HepG2 (cell line): ENCODE measurements around the gene TOR2A. TPM values are rescaled to one million over a fixed set of nuclear protein-coding genes. Genes with fewer than 3 reads are reported as not detected.

Experiments used
- BATF2 ChIP-seq: sonication (generic); formaldehyde crosslinking; IDR thresholded peaks from 2 replicates; pipeline ENCODE4 v1.8.0; 2022; ENCODE audit warnings: mild to moderate bottlenecking, missing genetic modification reagents, moderate library complexity
- BRF2 ChIP-seq: sonication (generic); formaldehyde crosslinking; IDR thresholded peaks from 2 replicates; pipeline ENCODE4 v1.8.1; 2022; ENCODE audit warnings: mild to moderate bottlenecking, missing genetic modification reagents
- CREB1 ChIP-seq, 2 experiments: fragments of 450-650 bp in 1 of 2; IDR thresholded peaks; 2 replicates each; pipeline ENCODE4 v1.6.1; 2016 to 2017; ENCODE audit warnings: control low read depth in 1 of 2, mild to moderate bottlenecking in 1 of 2, missing compliant biosample characterization in 1 of 2, missing genetic modification characterization in 1 of 2
- DMTF1 ChIP-seq: sonication (generic); formaldehyde crosslinking; IDR thresholded peaks from 2 replicates; pipeline ENCODE4 v1.4.0; 2020; ENCODE audit warnings: mild to moderate bottlenecking, missing genetic modification reagents
- EZH2 ChIP-seq: conservative IDR thresholded peaks from 2 replicates; pipeline ENCODE4 v1.6.1; 2012; ENCODE audit warnings: mild to moderate bottlenecking, low read depth, low read length, moderate library complexity
- KMT2B ChIP-seq: IDR thresholded peaks from 2 replicates; pipeline ENCODE4 v1.6.1; 2016; ENCODE audit warnings: missing genetic modification reagents, missing compliant biosample characterization
- NFKBIZ ChIP-seq: IDR thresholded peaks from 2 replicates; pipeline ENCODE4 v1.6.1; 2018; ENCODE audit warnings: missing genetic modification reagents, missing compliant biosample characterization
- PREB ChIP-seq: sonication (generic); formaldehyde crosslinking; IDR thresholded peaks from 2 replicates; pipeline ENCODE4 v1.4.0; 2020; ENCODE audit warnings: missing genetic modification reagents
- SNAPC4 ChIP-seq: sonication (generic); formaldehyde crosslinking; IDR thresholded peaks from 2 replicates; pipeline ENCODE4 v1.4.0; 2020; ENCODE audit warnings: mild to moderate bottlenecking, missing genetic modification reagents
- SP1 ChIP-seq, 2 experiments: fragments of 450-650 bp in 1 of 2; sonication (generic) in 1 of 2; formaldehyde crosslinking in 1 of 2; IDR thresholded peaks; 2 replicates each; pipeline versions ENCODE4 v1.4.0 to v1.6.1; 2016 to 2020; ENCODE audit warnings: missing genetic modification reagents in 1 of 2
- ZBTB43 ChIP-seq: sonication (generic); formaldehyde crosslinking; conservative IDR thresholded peaks from 2 replicates; pipeline ENCODE4 v1.4.0; 2020; ENCODE audit warnings: missing genetic modification reagents
- ZNF652 ChIP-seq: IDR thresholded peaks from 2 replicates; pipeline ENCODE4 v1.6.1; 2016; ENCODE audit warnings: low read depth, borderline replicate concordance
- ZNF746 ChIP-seq: sonication (generic); formaldehyde crosslinking; IDR thresholded peaks from 2 replicates; pipeline ENCODE4 v1.8.0; 2022; ENCODE audit warnings: mild to moderate bottlenecking, missing genetic modification reagents
- polyA plus RNA-seq, 8 experiments: library from polyadenylated mRNA; depleted of rRNA in 3 of 8; stranded (reverse) in 7 of 8; unstranded in 1 of 8; fragments of >200 nt; fragmentation: Illumina TruSeq in 4 of 8; extraction: Trizol in 4 of 8; gene quantifications; 2 replicates each; pipeline versions ENCODE4 v1.2.1 to v1.2.3, GENCODE V29; 2011 to 2016; ENCODE audit warnings: low read depth in 4 of 8, missing spikeins in 1 of 8, mixed read lengths in 1 of 8; ENCODE audit not compliant: insufficient read depth in 1 of 8
- total RNA-seq, 5 experiments: library from RNA; depleted of rRNA; stranded (reverse); fragments of >200 nt; fragmentation: Illumina TruSeq; extraction: Trizol; gene quantifications; 2 replicates each; pipeline ENCODE4 v1.2.3, GENCODE V29; 2016; ENCODE audit warnings: low read depth in 1 of 5

TOR2A gene
- total and polyA plus RNA-seq, 2 of the 13 experiments (the other 11 are each of a cell fraction or from before 2014, with no cell fraction given), result 3.5 to 7.2 TPM

- no peak for TF ChIP-seq EZH2
- TF ChIP-seq DMTF1 (CRISPR knock-in tag), result no peak
- no peak for TF ChIP-seq BRF2 (CRISPR knock-in tag)
- 0 out of 2 replicates have a peak, but pooled peaks have one; percentile 51 for TF ChIP-seq NFKBIZ
- no peak for TF ChIP-seq SNAPC4 (CRISPR knock-in tag)
- no peak for TF ChIP-seq ZNF746
- TF ChIP-seq SP1 (IDR thresholded peaks at IDR 0.05), result no peak
- no peak for TF ChIP-seq SP1 (CRISPR knock-in tag; IDR thresholded peaks at IDR 0.05)
- TF ChIP-seq KMT2B (CRISPR knock-in tag), result no peak
- TF ChIP-seq ZNF652 (CRISPR knock-in tag), result no peak
- TF ChIP-seq PREB, result no peak
- 0 out of 2 replicates have a peak, but pooled peaks have one; percentile 32 for TF ChIP-seq ZBTB43
- TF ChIP-seq CREB1 (IDR thresholded peaks at IDR 0.05), result no peak
- TF ChIP-seq CREB1 (CRISPR knock-in tag; IDR thresholded peaks at IDR 0.05), result no peak
- no peak for TF ChIP-seq BATF2 (CRISPR knock-in tag)
Measured at GRCh38 chr9:127751269-127752054, 16.4 kb upstream of the TOR2A start (continued).
